ENCODE measurements around the gene PLA2G6. TPM values are rescaled to one million over a fixed set of nuclear protein-coding genes. Genes with fewer than 3 reads are reported as not detected.

PLA2G6 gene
- total RNA-seq, 1 donor from 2014 or later = 22.5 TPM

DNA sequence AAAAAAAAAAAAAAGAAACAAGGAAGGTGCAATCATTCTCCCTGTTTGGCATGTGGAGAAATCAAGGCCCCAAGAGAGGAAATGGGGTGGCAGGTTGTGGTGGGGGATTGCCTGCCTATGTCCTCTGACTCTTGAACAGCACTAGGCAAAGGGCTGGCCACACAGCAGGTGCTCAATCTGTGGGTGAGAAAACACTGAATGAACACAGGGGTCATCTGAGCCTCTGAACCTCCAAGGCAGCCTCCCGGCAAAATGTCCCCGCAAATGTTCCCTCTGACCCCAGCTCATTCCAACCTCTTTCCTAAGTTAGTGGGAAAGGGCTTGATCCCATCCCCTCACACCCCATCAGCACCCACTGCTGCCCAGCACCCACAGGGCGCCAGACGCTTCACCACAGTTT, 4.6 kb downstream of the PLA2G6 start:
- no peak overlapping the region for H3K4me3 Mint-ChIP-seq (ENCODE audit: unreplicated experiment)
- peaks cover 70% of the 10 kb centered on the region for H3K4me1 Mint-ChIP-seq (ENCODE audit: unreplicated experiment)
- peaks cover 18% of the 10 kb centered on the region for H3K27me3 Mint-ChIP-seq (ENCODE audit: unreplicated experiment)

GRCh38 chr22:38176170-38176741, 5.4 kb downstream of the PLA2G6 start:
- TF ChIP-seq CTCF (IDR thresholded peaks at IDR 0.05; ENCODE audit: unreplicated experiment) = no peak
- H3K27me3 Mint-ChIP-seq (ENCODE audit: unreplicated experiment) = peaks cover 19% of the 10 kb centered on the region
- H3K4me1 Mint-ChIP-seq (ENCODE audit: unreplicated experiment) = peaks cover 68% of the 10 kb centered on the region
- H3K4me3 Mint-ChIP-seq (ENCODE audit: unreplicated experiment) = no peak overlapping the region
- peak overlapping the region; percentile 75 for H3K27ac Mint-ChIP-seq (ENCODE audit: unreplicated experiment)
- peak; percentile 68 for DNase-seq (ENCODE audit: low spot score)
- peaks cover 11% of the 10 kb centered on the region for H3K36me3 Mint-ChIP-seq (ENCODE audit: low read depth, unreplicated experiment)
- no peaks in the 10 kb centered on the region for H3K9me3 Mint-ChIP-seq (ENCODE audit: unreplicated experiment)

More for the DNA sequence above, 4.6 kb downstream of the PLA2G6 start:
- H3K9me3 Mint-ChIP-seq (ENCODE audit: unreplicated experiment) = no peaks in the 10 kb centered on the region
- peaks cover 9% of the 10 kb centered on the region for H3K36me3 Mint-ChIP-seq (ENCODE audit: low read depth, unreplicated experiment)
- H3K27ac Mint-ChIP-seq (ENCODE audit: unreplicated experiment) = peak overlapping the region; percentile 75
- no peak for TF ChIP-seq CTCF (IDR thresholded peaks at IDR 0.05; ENCODE audit: unreplicated experiment)
- DNase-seq (ENCODE audit: low spot score) = no peak

DNA sequence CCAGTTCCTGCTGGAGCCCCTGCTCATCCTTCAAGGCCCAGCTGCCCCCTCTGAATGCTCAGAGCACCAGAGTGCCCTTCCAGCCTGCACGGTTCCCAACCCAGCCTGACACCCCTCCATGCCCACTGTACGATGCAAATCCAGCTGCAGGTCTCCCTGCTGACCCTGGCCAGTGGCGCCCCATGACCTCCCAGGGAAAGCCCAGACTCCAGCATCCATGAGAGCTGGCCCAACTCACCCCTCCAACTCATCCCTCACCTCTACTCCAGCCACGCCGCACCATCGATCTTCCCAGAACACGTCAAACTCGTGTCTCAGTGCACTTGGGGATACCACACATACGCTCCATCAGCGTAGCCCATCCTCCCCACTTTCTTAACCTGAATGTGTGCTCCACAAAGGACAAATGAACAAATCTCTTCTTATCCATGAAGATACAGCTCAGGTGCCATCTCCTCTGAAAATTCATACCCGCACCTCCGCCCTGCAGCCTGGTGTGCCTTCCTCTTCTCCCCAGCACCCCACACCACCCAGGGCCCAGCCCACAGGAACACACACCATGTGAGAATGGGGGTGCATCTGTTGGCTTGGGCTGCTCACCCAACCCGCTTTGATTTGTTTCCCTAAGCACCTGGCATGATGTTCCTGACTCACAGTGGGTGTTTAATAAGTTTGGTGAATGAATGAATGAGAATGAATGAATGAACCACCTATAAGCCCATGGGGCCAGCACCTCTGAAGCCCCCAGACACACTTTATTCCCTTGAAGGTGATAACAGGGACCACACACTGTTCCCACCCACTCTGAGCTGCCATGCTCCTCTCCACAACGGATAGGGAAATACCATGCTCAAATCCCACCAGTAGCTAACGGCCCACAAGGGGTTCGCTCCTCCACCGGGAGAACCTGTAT, 6.2 kb downstream of the PLA2G6 start:
- no peaks in the 10 kb centered on the region for H3K9me3 Mint-ChIP-seq (ENCODE audit: unreplicated experiment)
- H3K27me3 Mint-ChIP-seq (ENCODE audit: unreplicated experiment) = peaks cover 19% of the 10 kb centered on the region
- H3K4me1 Mint-ChIP-seq (ENCODE audit: unreplicated experiment) = peaks cover 60% of the 10 kb centered on the region
- TF ChIP-seq CTCF (IDR thresholded peaks at IDR 0.05; ENCODE audit: unreplicated experiment) = no peak
- DNase-seq (ENCODE audit: low spot score) = no peak
- H3K36me3 Mint-ChIP-seq (ENCODE audit: low read depth, unreplicated experiment) = peaks cover 11% of the 10 kb centered on the region
- peak overlapping the region; percentile 75 for H3K27ac Mint-ChIP-seq (ENCODE audit: unreplicated experiment)
- H3K4me3 Mint-ChIP-seq (ENCODE audit: unreplicated experiment) = no peak overlapping the region

- no peak overlapping the region for H3K4me3 Mint-ChIP-seq (ENCODE audit: unreplicated experiment)
- DNase-seq (ENCODE audit: low spot score) = no peak
- no peaks in the 10 kb centered on the region for H3K9me3 Mint-ChIP-seq (ENCODE audit: unreplicated experiment)
- H3K36me3 Mint-ChIP-seq (ENCODE audit: low read depth, unreplicated experiment) = peaks cover 7% of the 10 kb centered on the region
- H3K27me3 Mint-ChIP-seq (ENCODE audit: unreplicated experiment) = peaks cover 16% of the 10 kb centered on the region
- H3K4me1 Mint-ChIP-seq (ENCODE audit: unreplicated experiment) = peaks cover 52% of the 10 kb centered on the region
- peak overlapping the region; percentile 61 for H3K27ac Mint-ChIP-seq (ENCODE audit: unreplicated experiment)
- no peak for TF ChIP-seq CTCF (IDR thresholded peaks at IDR 0.05; ENCODE audit: unreplicated experiment)
Observed at GRCh38 chr22:38174626-38175025, 7.0 kb downstream of the PLA2G6 start.

- Mint-ChIP-seq H3K27ac (ENCODE audit: unreplicated experiment) (peak overlapping the region; percentile 87), H3K4me1 (ENCODE audit: unreplicated experiment) (peaks cover 47% of the 10 kb centered on the region), H3K27me3 (ENCODE audit: unreplicated experiment) (peaks cover 18% of the 10 kb centered on the region), H3K9me3 (ENCODE audit: unreplicated experiment) (no peaks in the 10 kb centered on the region), H3K36me3 (ENCODE audit: low read depth, unreplicated experiment) (peaks cover 7% of the 10 kb centered on the region), H3K4me3 (ENCODE audit: unreplicated experiment) (no peak overlapping the region)
- TF ChIP-seq CTCF (IDR thresholded peaks at IDR 0.05; ENCODE audit: unreplicated experiment) = no peak
- DNase-seq (ENCODE audit: low spot score) = no peak
Observed at GRCh38 chr22:38173641-38173906, 8.1 kb downstream of the PLA2G6 start.
